HG03060 (cell line): ENCODE data around the gene LRRC74B.
A peak's percentile ranks its signal among the peaks of the same experiment; 100 is the strongest.
"Not testable (repeated sequence)": the region's sequence is repeated elsewhere in the genome, so short reads cannot be mapped to it uniquely, and the experiment has no call there.

Experiments
- ATAC-seq: cut with Tn5 transposase; IDR thresholded peaks from one replicate; pipeline ENCODE4 v1.9.1; 2021; ENCODE audit warnings: low read depth, moderate number of reproducible peaks; ENCODE audit not compliant: unreplicated experiment

LRRC74B gene, protein sequence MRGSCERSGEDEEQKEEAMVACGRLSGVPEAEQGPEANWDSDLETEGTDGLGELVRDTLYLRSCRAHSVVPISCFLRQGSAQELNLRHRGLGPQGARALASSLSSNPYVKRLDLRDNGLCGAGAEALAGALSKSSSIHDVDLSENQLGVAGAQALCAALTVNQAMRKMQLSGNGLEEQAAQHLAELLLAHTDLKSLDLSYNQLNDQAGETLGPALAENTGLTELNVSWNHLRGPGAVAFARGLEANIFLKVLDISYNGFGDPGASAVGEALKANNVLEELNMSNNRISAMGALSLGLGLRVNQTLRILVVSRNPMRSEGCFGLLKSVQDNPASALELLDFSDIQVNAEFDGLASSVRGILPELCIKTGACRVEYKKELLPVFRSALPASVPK

DNA sequence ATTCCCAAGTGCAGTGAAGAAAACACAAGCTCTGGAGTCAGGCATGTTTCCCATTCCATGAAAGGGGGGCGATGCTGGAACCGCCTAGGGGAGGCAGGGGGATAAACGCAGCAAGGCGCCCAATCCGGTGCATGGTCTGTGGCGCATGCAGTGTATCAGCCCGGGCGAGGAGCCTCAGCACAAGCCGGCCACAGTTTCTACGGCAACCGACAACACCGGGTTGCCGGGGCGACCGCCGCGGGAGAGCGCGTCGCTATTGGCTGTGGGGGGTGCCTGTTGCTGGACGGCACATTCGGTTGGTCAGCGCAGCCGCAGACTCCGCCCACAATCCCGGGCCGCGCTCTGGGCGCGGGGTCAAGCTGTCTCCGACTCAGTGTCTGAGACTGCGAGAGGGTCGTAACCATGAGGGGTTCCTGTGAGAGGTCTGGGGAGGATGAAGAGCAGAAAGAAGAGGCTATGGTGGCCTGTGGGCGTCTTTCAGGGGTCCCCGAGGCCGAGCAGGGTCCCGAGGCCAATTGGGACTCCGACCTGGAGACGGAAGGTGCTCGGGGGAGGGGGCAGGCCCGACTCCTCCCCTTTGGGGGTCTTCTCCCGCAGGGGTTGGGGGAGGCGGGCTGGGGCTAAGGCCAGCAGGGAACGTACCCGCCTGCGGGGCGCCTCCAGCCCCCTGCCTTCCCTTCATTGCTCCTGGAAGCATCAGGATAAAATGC, at the start of gene LRRC74B:
Gene LRRC74B, plus strand, starts transcription at position 362 of the 710 bp plus-strand sequence. Its CDS starts 41 bp downstream, at position 403.
- ATAC-seq: no peak

DNA sequence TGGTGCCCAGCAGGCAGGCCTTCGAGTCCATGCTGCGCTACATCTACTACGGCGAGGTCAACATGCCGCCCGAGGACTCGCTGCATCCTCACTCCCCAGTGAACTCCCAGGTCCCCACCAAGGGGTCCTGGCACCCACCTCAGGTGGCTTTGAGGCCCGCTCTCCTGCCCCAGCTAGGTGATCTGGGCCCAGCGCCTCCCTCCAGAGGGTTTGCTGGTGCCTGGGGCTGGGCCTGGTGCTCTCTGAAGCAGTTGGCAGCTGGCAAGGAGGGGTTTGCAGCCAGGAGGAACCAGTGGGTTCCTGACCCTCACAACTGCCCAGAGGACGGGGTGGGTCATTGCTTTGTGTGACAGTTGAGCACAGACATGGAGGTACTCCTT, 49.7 kb upstream of the LRRC74B start:
- no peak for ATAC-seq

DNA sequence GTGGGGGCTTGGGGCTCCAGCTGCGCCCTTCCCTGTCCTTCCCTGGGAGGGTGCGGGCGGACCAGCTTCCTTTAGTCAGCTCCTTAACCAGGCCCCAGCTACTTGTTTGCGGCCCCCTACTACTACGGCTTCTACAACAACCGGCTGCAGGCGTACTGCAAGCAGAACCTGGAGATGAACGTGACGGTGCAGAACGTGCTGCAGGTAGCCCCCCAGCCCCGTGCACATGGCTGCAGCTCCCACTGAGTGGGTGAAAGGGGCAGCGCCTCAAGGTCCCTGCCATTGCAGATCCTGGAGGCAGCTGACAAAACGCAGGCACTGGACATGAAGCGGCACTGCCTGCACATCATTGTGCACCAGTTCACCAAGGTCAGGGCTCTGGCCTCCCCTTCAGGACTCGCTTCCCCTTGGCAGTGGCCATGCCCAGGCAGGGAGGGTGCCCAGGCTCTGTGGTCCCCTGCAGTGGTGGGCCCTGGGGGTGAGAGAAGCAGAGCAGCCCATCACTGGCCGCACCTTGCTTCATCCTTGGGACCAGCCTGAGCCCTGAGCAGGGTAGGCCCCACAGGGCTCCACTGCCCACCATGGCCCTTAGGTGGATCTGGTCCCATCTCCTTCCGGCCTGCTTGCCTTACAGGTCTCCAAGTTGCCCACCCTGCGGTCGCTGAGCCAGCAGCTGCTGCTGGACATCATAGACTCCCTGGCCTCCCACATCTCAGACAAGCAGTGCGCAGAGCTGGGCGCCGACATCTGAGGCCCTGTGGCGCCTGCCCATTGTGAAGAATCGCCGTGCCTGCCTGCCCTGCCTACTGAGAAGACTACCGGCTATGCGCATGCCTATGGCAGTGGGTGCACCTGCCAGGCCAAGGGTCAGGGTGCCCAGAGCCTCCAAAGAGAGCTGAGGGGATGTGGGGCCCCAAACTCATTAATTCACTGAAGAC, 48.9 kb upstream of the LRRC74B start:
- ATAC-seq: no peak

DNA sequence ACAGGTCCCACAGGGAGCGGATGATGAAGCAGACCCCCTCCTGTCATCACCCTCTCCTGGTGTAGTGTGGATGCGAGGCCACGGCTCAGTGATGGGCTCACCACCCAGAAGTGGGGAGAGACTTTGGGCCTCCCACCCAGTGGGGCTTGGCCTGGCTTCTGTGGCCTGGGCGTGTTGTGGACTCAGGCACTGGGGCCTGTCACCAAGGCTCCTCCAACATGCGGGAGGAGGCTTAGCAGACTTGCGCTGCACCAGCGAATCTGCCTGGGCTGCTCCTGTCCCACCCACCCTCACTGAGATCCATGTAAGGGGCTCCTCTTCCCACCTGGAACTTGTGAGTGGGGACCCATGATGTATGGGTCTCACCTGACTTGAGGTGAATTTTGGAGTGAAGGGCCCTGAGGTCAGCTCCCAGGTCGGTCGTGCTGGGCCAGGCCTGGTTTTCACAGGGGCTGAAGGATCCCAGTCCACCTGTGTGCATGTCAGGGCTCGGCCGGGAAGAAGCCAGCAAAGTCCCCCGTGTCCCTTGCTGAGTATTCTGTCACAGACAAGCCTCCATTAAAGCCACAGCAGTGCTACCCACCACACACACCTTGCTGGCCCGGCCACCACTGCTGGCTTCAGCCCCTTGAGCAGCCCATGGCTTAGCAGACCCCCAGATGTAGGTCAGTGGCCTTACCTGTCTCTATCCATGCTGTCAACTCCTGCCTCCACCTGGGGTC, 48.0 kb upstream of the LRRC74B start:
- ATAC-seq: no peak

DNA sequence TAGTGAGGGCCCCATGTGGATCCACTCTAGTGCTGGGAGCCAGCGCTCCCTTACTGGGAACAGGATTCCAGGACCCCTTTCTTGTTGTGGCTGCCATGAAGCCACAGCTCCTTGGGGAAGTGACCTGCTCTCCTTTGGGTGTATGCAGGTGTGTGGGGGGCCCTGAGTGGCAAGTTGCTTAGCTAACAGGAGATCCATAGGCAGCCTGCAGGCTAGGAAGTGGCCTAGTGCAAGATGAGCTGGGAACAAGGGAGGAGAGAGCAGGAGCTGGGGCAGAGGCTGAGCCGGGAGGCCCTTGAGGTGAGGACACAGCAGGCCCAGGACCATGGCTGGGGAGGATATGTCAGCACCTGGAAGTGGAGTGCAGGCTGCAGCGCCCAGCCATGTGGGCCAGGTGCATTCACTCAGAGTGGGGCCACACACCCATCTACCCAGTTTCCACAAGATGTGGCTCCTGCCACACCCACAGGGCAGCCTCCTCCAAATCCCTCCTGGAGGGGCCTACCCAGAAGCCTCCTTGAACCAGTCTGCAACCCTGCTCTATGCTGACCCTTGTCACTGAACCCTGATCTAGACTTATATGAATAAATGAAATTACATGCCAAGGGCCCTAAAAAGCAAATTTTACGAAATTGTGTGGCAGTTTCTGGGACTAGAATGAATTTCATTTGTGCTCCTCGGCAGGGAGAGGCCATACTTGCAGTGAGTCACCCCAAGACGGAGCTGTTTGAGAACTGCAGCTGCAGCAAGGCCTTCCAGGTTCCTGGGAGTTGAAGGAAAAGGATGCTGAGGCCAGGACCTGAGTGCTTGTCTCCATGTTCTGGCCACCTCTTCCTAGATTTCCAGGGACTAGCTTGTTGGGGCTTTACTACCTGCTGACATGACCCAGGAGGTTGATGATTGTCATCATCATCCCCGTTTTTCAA, 47.1 kb upstream of the LRRC74B start:
- no peak for ATAC-seq

DNA sequence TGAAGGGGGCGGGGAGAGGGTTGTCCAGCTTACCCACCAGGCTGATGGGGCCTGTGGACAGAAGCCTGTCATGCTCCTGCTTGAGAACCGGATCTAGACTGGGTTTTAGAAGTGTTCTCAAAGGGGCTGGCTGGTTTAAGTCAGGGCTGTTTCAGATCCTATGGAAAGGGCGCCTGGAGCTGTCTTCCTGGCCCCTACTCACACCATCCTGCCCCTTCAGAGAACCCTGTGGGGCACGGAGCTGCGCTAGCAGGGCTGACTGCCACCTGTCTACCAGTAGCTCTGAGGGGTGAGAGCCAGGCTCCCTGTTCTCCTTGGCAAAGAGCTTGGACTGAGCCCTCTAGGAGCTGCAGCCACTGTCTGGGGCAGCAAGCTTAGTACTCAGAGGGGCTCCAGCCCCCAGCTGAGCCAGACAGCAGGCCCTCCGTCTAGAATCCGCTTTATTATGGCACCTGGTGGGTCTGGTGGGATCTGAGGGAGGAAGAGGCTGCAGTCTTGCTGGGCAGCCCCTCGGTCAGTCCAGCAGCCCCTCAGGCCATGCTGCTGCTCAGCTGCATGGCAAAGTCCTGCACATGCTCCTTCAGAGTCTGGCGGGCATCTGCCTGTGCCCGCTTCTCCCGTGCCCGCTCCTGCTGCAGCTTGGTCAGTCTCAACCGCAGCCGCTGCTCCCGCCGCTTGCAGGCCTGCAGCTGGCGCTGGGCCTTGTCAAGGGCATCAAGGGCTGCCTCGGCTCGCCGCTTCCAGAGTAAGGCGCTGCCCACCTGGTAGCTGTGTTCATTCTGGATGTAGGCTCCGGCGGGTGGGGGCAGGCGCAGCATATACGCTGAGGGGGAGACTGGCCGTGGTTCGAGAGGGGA, 46.2 kb upstream of the LRRC74B start:
- no peak for ATAC-seq

DNA sequence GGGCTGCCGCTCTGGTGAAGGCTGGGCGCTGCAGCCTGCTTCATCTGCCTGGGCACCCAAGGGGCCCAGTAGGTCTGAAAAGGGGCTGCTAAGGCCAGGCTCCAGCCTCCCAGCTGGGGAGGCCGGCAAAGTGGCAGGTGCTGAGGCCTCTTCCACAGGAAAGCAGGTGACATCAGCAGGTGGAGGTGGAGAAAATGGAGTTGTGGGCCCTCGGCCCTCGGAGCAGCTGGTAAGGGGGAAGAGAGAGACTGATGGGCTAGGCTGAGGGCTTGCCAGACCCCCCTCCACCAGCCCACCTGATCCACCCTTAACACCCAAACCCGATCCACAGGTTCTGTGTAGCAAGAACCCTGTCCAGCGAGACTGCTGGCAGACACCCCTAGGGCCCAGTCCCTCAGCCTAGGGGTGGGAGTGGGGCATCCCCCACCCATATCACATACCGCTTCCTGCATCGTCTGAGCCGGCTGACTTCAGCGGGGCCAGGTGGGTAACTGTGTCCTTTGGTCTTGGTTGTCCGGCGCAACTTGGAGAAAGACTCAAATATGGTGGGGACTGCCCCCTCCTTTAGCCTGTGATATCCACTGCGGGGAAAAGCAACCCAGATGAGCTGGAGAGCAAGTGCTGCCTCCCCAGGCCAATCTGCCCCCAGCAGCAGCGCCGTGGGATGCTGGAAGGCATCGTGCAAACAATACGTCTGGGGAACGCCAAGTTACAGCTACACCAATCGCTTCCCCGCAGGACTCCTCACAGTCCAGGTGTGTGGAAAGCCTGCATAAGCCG, 45.3 kb upstream of the LRRC74B start:
- ATAC-seq: no peak

DNA sequence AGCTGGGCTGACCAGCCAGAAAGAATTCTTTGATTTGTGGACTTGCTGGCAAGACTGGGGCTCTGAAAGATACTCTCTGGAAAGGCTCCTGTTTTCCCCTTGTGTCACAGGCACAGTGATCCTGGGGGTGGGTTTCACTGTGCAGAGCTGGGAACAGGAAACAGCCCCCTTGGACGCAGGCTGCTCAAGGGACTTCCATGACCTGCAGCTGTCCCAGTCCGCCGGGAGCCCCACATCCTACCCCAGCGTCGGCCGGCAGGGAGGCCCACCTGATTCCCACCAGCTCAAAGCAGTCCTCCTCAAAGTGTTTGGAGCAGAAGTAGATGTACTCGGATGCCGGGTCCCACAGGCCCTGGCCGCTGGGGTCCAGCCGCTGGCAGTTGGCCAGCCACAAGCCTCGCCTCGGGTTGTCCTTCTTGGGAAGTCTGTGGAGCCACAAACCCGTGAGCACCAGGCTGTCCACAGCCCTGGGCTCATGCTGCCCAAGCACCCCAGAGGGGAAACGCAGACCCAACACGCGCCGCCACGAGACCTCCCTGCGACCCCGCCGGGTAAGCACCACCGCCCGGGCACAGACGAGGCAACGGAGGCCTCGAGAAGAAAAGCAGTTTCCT, 44.7 kb upstream of the LRRC74B start:
- no peak for ATAC-seq

DNA sequence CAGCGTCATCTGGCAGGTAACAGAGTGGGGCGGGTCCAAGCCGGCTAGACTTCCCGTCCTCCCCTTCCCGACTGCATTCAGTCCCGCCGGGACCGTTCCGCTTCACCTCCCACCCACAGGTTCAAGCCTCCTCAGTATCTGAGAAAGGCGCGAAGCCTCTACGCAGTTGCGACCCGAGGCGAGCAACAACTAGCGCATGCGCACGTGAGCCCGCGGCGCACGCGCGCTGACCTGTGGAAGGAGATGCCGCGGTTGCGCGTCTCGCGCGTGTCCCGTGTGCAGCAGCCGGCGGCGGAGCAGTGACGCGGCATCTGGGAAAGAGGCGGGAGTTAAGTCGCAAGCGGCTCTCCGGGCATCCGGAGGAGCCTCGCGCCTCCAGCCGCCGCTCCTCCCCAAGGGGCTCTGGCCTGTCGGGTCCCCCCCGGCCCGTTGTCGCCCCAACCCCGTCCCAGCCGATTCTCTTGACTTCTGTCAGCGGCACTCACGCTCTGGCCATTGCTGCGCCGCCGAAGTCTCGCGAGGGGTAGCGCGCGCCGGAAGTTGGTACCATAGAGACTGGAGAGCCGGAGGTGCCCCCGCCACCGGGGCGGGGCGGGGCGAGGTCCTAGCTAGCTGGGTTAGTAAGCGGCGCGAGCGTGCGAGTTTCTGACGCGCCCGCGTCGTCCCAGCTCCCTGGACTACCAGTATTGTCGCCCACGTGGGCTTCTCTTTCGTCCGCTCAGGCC, 44.0 kb upstream of the LRRC74B start, which contains the start of gene THAP7:
Gene THAP7, minus strand, starts transcription at position 518 of the 725 bp plus-strand sequence. Its CDS starts 207 bp downstream, at position 311.
- ATAC-seq: peak; percentile 48

DNA sequence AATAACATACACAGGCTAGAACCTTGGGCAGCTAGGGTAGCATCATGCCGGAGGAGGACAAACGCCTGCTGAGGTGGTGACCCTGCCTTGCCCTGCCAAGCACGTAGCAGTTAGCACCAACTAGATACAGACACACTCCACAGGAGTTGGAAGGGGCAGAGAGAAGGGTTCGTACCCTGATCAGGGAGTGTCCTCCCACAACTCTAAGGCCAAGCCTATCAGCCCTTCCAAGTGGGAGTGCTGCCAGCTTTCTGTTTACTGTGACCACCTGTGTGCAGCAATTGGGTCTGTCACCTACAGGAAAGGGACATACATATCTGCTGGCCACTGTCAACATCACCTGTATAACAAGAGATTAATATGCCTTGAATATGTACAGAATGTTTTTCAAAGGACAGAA, 42.0 kb upstream of the LRRC74B start:
- ATAC-seq: no peak

DNA sequence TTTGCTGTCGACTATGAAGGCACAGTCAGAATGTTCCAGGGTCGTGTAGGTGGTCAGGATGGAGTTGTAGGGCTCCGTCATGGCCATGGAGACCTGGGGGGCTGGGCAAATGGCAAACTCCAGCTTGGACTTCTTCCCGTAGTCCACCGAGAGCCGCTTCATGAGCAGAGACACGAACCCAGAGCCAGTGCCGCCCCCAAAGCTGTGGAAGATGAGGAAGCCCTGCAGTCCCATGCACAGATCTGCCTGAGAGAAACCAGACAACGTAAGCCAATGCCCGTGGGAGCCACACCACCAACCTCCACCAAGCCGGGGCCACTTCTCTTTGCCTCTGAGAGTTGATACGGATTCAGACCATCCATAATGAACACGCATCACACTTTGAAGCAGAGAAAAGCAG, 36.5 kb upstream of the LRRC74B start:
- ATAC-seq: not testable (repeated sequence)

DNA sequence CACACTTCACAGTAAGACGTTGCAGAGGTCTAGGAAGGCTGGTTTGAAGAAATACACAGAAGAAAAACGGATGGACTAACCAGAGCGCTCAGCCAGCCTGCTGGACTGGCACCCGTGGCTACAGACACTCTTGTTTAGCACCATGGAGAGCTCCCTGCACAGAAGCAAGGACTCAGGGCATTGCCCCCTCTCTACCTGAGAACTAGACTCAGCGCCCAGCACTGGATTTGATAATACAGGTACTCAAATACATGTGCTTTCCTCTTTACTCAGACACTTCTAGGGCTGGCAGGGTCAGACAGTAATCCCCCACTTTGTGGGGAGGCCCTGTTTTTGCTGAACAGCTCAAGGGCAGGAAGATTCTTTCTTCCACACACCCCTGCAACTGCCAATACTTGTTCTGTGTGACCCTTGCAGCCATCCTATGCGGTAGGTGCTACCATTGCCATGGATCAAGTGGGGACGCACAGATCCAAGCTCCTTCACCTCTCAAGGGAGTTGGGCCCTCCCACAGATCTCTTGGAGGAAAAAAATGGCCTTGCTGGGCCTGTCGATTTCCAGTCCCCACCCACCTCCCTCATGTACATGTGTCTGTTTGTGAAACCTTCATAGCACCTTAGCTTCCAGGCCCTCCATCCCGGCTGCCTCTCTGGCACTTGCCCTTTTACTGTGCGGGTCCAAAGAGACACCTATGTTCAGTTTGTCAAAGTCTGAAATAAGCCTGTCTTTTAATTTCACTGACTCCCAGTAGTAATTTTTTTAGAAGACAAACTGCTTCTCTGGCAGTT, 35.9 kb upstream of the LRRC74B start:
- no peak for ATAC-seq

DNA sequence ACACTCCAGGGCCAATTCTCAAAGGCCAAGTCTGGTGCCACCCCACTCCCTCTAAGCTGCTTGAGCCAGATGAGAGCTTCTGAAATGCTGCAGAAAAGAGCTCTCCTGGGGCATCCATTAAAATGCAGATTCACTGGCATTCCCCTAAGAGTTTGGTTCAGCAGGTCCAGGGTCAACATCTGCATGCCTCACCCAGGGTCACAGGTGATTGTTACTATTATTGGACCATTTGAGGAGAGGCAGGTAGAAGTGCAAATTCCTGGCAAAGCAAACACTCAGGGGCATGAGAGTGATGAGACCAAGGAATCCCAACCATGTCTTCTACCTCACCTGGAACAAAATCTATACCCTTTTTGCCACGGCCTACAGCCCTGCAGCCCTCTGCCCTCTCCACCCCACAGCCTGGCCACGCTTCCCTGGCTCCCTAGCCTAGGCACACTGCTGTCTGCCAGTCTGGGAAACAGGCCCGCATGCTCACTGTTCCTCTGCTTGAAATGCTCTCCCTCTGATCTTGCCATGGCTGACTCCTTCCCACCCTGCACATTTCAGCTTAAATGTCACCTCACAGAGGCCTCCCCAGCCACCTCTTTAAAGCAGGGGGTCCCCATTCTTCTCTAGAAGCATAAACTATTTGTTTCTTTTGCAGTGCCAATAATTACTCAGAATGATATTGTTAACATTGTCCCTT, 35.2 kb upstream of the LRRC74B start:
- no peak for ATAC-seq

DNA sequence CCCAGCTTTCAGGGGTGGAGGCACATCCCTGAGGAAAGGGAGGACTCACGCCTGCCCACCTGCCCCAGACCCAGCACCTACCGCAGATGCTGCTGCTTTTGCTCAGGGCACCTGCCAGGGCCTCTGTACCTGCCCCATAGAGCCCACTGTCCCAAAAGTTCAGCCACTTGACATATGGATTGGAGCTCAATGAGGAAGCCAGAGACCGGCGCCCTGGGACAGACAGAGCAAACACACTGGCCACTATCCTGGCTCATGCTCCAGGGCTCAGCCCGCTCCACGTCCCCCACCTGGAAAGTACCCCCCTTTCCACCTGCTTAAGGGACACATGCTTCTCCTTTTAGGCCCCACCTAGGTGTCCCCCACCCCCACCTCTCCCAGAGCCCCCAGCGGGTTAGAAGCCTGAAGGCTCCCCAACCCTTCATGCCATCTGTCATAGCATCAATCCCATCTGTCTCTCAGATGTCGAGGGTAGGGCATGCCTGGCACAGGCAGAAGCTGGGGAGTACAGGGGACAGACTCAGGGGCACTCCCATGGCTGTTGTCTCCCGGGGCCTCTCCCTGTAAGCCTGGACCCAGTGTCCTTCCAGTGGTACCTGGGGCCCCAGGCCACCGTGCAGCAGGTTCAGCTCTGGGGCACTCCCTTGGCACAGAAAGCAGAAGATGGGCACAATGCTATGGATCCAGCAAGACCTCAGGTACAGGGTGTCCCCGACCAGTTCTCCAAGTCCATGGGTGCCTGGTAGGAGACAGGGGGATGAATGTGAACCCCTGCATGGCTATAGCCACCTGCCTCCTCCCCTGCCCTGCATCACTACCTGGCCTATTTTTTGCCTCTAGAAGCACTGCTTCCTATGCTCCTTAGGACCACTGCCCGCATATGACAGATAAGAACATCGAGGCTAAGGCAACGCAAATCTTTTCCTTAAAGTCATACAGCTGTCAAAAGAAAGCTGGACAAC, 33.0 kb upstream of the LRRC74B start:
- ATAC-seq: no peak
